MM.1S (cell line): Measurements from ENCODE around the gene RAB10.

Source experiments
- DNase-seq: peaks from one replicate; pipeline ENCODE4 v3.0.0-alpha.2; 2015
- H2AFZ ChIP-seq: fragments of 300-600 bp; sonication (generic); 2 replicates; pipeline ENCODE4 v1.6.0; 2016; ENCODE audit warnings: antibody characterized with exemption, low read length
- H3F3A ChIP-seq: fragments of 300-600 bp; sonication (generic); 2 replicates; pipeline ENCODE4 v1.6.1; 2016; ENCODE audit warnings: mild to moderate bottlenecking, antibody characterized with exemption, low read length, moderate library complexity, mixed read lengths; ENCODE audit not compliant: insufficient read depth
- H3K27ac ChIP-seq: fragments of 300-600 bp; sonication (generic); 2 replicates; pipeline ENCODE4 v1.5.1; 2016; ENCODE audit warnings: mild to moderate bottlenecking, low read length
- H3K27me3 ChIP-seq: fragments of 300-600 bp; sonication (generic); replicated peaks from 2 replicates; pipeline ENCODE4 v1.6.0; 2016; ENCODE audit warnings: low read length; ENCODE audit not compliant: insufficient read depth
- H3K36me3 ChIP-seq: fragments of 300-600 bp; sonication (generic); replicated peaks from 2 replicates; pipeline ENCODE4 v1.6.1; 2016; ENCODE audit warnings: mild to moderate bottlenecking, low read length, mixed read lengths; ENCODE audit not compliant: insufficient read depth
- H3K4me1 ChIP-seq: fragments of 300-600 bp; sonication (generic); 2 replicates; pipeline ENCODE4 v1.6.1; 2016; ENCODE audit warnings: low read length, mixed read lengths
- H3K4me2 ChIP-seq: fragments of 300-600 bp; sonication (generic); 2 replicates; pipeline ENCODE4 v1.6.0; 2016; ENCODE audit warnings: low read depth, low read length
- H3K4me3 ChIP-seq: fragments of 300-600 bp; sonication (generic); 2 replicates; pipeline ENCODE4 v1.5.1; 2016; ENCODE audit warnings: low read length, mixed read lengths
- H3K79me2 ChIP-seq: fragments of 300-600 bp; sonication (generic); 2 replicates; pipeline ENCODE4 v1.6.1; 2016; ENCODE audit warnings: mixed run types, low read length, mixed read lengths
- H3K9ac ChIP-seq: fragments of 300-600 bp; sonication (generic); 2 replicates; pipeline ENCODE4 v1.6.1; 2016; ENCODE audit warnings: low read length, mixed read lengths
- H3K9me2 ChIP-seq: fragments of 300-600 bp; sonication (generic); replicated peaks from 2 replicates; pipeline ENCODE4 v1.6.1; 2016; ENCODE audit warnings: mild to moderate bottlenecking, low read length, mixed read lengths; ENCODE audit not compliant: insufficient read depth
- H3K9me3 ChIP-seq: fragments of 300-600 bp; sonication (generic); replicated peaks from 2 replicates; pipeline ENCODE4 v1.6.1; 2016; ENCODE audit warnings: mild to moderate bottlenecking, low read length, mixed read lengths; ENCODE audit not compliant: insufficient read depth
- H4K20me1 ChIP-seq: fragments of 300-600 bp; sonication (generic); 2 replicates; pipeline ENCODE4 v1.6.1; 2016; ENCODE audit warnings: mild to moderate bottlenecking, low read length, moderate library complexity, mixed read lengths; ENCODE audit not compliant: insufficient read depth
- CTCF ChIP-seq: fragments of 300-600 bp; sonication (generic); IDR thresholded peaks from 2 replicates; pipeline ENCODE4 v1.5.1; 2016; ENCODE audit warnings: antibody characterized with exemption, low read length, mixed read lengths
- EZH2 ChIP-seq: fragments of 300-600 bp; sonication (generic); optimal IDR thresholded peaks from 2 replicates; pipeline ENCODE3; 2017; ENCODE audit warnings: low read depth, mild to moderate bottlenecking, antibody characterized with exemption, low read length, mixed read lengths
- EZH2phosphoT487 ChIP-seq: fragments of 300-600 bp; sonication (generic); IDR thresholded peaks from 2 replicates; pipeline ENCODE4 v1.6.1; 2018; ENCODE audit warnings: antibody characterized with exemption, low read length

Gene RAB10

GRCh38 chr2:26072925-26073768, 39.3 kb downstream of the RAB10 start:
- Histone ChIP-seq H3K9ac (no peak overlapping the region), H2AFZ (no peak overlapping the region), H3K4me3 (no peak overlapping the region), H3K27me3 (no peaks in the 10 kb centered on the region), H3F3A (peaks cover 11% of the 10 kb centered on the region), H3K36me3 (no peaks in the 10 kb centered on the region), H3K79me2 (peaks cover 90% of the 10 kb centered on the region), H3K27ac (no peak overlapping the region), H3K9me3 (no peaks in the 10 kb centered on the region), H3K9me2 (no peaks in the 10 kb centered on the region), H3K4me1 (peaks cover 8% of the 10 kb centered on the region), H3K4me2 (no peak overlapping the region), H4K20me1 (no peaks in the 10 kb centered on the region)
- TF ChIP-seq CTCF (no peak), EZH2phosphoT487 (no peak), EZH2 (no peak)
- no peak for DNase-seq

GRCh38 chr2:26073830-26074229, 39.9 kb downstream of the RAB10 start:
- no peak overlapping the region for H3K4me2 ChIP-seq
- H3K79me2 ChIP-seq, result peaks cover 96% of the 10 kb centered on the region
- H3K27ac ChIP-seq, result no peak overlapping the region
- no peaks in the 10 kb centered on the region for H3K9me2 ChIP-seq
- no peaks in the 10 kb centered on the region for H3K9me3 ChIP-seq
- H3F3A ChIP-seq, result peaks cover 4% of the 10 kb centered on the region
- peaks cover 4% of the 10 kb centered on the region for H3K4me1 ChIP-seq
- TF ChIP-seq EZH2phosphoT487 (no peak), EZH2 (no peak), CTCF (no peak)
- no peaks in the 10 kb centered on the region for H3K36me3 ChIP-seq
- no peaks in the 10 kb centered on the region for H4K20me1 ChIP-seq
- H2AFZ ChIP-seq, result no peak overlapping the region
- H3K27me3 ChIP-seq, result no peaks in the 10 kb centered on the region
- DNase-seq, result no peak
- H3K4me3 ChIP-seq, result no peak overlapping the region
- H3K9ac ChIP-seq, result no peak overlapping the region

GRCh38 chr2:26074676-26075075, 40.8 kb downstream of the RAB10 start:
- no peak overlapping the region for H3K4me2 ChIP-seq
- no peak for DNase-seq
- TF ChIP-seq CTCF (no peak), EZH2 (no peak), EZH2phosphoT487 (no peak)
- H3F3A ChIP-seq, result no peaks in the 10 kb centered on the region
- H3K36me3 ChIP-seq, result no peaks in the 10 kb centered on the region
- no peak overlapping the region for H3K9ac ChIP-seq
- no peak overlapping the region for H3K4me3 ChIP-seq
- H3K27me3 ChIP-seq, result no peaks in the 10 kb centered on the region
- H3K27ac ChIP-seq, result no peak overlapping the region
- no peak overlapping the region for H2AFZ ChIP-seq
- H3K79me2 ChIP-seq, result peaks cover 96% of the 10 kb centered on the region
- no peaks in the 10 kb centered on the region for H3K4me1 ChIP-seq
- no peaks in the 10 kb centered on the region for H3K9me2 ChIP-seq
- H4K20me1 ChIP-seq, result no peaks in the 10 kb centered on the region
- H3K9me3 ChIP-seq, result no peaks in the 10 kb centered on the region
